ENCODE results near the gene OPN1SW.

DNA sequence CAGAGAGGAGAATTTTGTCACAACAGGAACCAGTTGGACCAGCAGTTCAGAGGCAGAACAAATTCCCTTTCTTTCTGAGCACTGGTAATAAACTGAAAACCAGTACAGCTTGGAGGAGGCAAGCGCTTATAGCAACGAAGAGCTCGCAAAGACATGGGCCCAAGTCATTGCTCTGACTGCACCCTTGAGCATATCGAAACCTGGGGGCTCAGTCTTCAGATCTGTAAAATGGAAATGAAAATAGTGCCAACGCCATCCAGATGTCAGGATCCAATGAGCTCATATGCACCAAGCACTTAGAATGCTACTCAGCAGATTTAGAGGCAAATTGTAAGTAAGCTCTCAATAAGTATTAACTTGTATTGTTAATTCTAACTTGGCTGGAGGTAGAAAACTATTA lies 50.9 kb downstream of the OPN1SW start:
- TF ChIP-seq, protein P1, sequence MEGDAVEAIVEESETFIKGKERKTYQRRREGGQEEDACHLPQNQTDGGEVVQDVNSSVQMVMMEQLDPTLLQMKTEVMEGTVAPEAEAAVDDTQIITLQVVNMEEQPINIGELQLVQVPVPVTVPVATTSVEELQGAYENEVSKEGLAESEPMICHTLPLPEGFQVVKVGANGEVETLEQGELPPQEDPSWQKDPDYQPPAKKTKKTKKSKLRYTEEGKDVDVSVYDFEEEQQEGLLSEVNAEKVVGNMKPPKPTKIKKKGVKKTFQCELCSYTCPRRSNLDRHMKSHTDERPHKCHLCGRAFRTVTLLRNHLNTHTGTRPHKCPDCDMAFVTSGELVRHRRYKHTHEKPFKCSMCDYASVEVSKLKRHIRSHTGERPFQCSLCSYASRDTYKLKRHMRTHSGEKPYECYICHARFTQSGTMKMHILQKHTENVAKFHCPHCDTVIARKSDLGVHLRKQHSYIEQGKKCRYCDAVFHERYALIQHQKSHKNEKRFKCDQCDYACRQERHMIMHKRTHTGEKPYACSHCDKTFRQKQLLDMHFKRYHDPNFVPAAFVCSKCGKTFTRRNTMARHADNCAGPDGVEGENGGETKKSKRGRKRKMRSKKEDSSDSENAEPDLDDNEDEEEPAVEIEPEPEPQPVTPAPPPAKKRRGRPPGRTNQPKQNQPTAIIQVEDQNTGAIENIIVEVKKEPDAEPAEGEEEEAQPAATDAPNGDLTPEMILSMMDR (IDR thresholded peaks at IDR 0.05): no peak
- TF ChIP-seq POLR2A (IDR thresholded peaks at IDR 0.05) (no peak), EP300 (IDR thresholded peaks at IDR 0.05) (no peak)
